ENCODE measurements around the gene GPRIN3. TPM values are rescaled to one million over a fixed set of nuclear protein-coding genes. Genes with fewer than 3 reads are reported as not detected.

GPRIN3 gene
- total RNA-seq, 1 experiment from 2014 or later = 0.39 TPM

- CTCF ChIA-PET = interaction anchor here (0.6 kb wide), 1 partner anchor 16 kb away, joined by 3 read pairs; no protein-coding TSS in a partner anchor
- POLR2A ChIA-PET = no interaction called here
- Histone ChIP-seq H3K36me3 (ENCODE audit: control insufficient read depth in 1 of 2, insufficient read depth in 2 of 2, low read length in 2 of 2) (no peaks in the 10 kb centered on the region), H3K4me2 (ENCODE audit: low read length) (no peak overlapping the region), H3K4me3 (replicated peaks in 1 of 2; ENCODE audit: low read depth in 1 of 2, low read length in 2 of 2) (no peak overlapping the region), H3K79me2 (ENCODE audit: insufficient read depth, low read length) (no peaks in the 10 kb centered on the region), H3K9ac (ENCODE audit: low read length) (no peak overlapping the region), H3K27me3 (ENCODE audit: insufficient read depth, low read length) (no peaks in the 10 kb centered on the region), H4K20me1 (ENCODE audit: insufficient read depth) (no peaks in the 10 kb centered on the region), H2AFZ (ENCODE audit: low read depth, low read length, poor library complexity, severe bottlenecking) (no peak overlapping the region), H3K27ac (ENCODE audit: low read depth, low read length) (no peak overlapping the region), H3K9me3 (ENCODE audit: control insufficient read depth in 1 of 2, insufficient read depth in 1 of 2, low read depth in 1 of 2, low read length in 2 of 2) (no peaks in the 10 kb centered on the region), H3K9me2 (ENCODE audit: insufficient read depth) (no peaks in the 10 kb centered on the region), H3K4me1 (ENCODE audit: control insufficient read depth in 1 of 2, insufficient read depth in 2 of 2, low read length in 2 of 2) (no peaks in the 10 kb centered on the region)
- ATAC-seq (no peak), DNase-seq (ENCODE audit: low read depth, low spot score) (no peak)
- RAD21 ChIA-PET (ENCODE audit: low non-redundant PET in 1 of 2, low total read pairs in 2 of 2, uncharacterized antibody in 2 of 2, unreplicated experiment in 2 of 2) = no interaction called here
- intact Hi-C loops (cut with micrococcal nuclease) = no loop called here
- TF ChIP-seq REST (IDR thresholded peaks at IDR 0.05; ENCODE audit: low read depth) (no peak), ATF3 (IDR thresholded peaks at IDR 0.05) (no peak), POLR2A (IDR thresholded peaks at IDR 0.05; ENCODE audit: borderline replicate concordance, extremely low read depth, insufficient read depth, insufficient read length) (no peak), ZNF274 (IDR thresholded peaks at IDR 0.05; ENCODE audit: low read depth, low read length) (no peak)
- BruUV-seq (replicated peaks) = no TSS peak
Observed at GRCh38 chr4:89270792-89271191, 36.8 kb downstream of the GPRIN3 start.

- H3K4me1 ChIP-seq (ENCODE audit: control insufficient read depth in 1 of 2, insufficient read depth in 2 of 2, low read length in 2 of 2) = no peaks in the 10 kb centered on the region
- ChIA-PET CTCF (no interaction called here), RAD21 (ENCODE audit: low non-redundant PET in 1 of 2, low total read pairs in 2 of 2, uncharacterized antibody in 2 of 2, unreplicated experiment in 2 of 2) (no interaction called here), POLR2A (no interaction called here)
- no peaks in the 10 kb centered on the region for H3K36me3 ChIP-seq (ENCODE audit: control insufficient read depth in 1 of 2, insufficient read depth in 2 of 2, low read length in 2 of 2)
- ATAC-seq = no peak
- no peaks in the 10 kb centered on the region for H3K9me3 ChIP-seq (ENCODE audit: control insufficient read depth in 1 of 2, insufficient read depth in 1 of 2, low read depth in 1 of 2, low read length in 2 of 2)
- H4K20me1 ChIP-seq (ENCODE audit: insufficient read depth) = no peaks in the 10 kb centered on the region
- H3K79me2 ChIP-seq (ENCODE audit: insufficient read depth, low read length) = no peaks in the 10 kb centered on the region
- TF ChIP-seq YY1 (IDR thresholded peaks at IDR 0.05; ENCODE audit: extremely low read depth, insufficient replicate concordance, low read depth, low read length) (no peak), EGR1 (IDR thresholded peaks at IDR 0.05; ENCODE audit: low read depth) (no peak), CBX3 (IDR thresholded peaks at IDR 0.05; ENCODE audit: low read depth) (no peak), FOSL1 (IDR thresholded peaks at IDR 0.05; ENCODE audit: low read depth) (no peak), ZNF274 (IDR thresholded peaks at IDR 0.05; ENCODE audit: low read depth, low read length) (no peak), JUND (IDR thresholded peaks at IDR 0.05) (no peak), CEBPB (IDR thresholded peaks at IDR 0.05; ENCODE audit: low read depth) (no peak), SRF (IDR thresholded peaks at IDR 0.05; ENCODE audit: low read depth) (no peak), SP1 (IDR thresholded peaks at IDR 0.05; ENCODE audit: low read depth) (no peak), POLR2A (IDR thresholded peaks at IDR 0.05; ENCODE audit: borderline replicate concordance, extremely low read depth, insufficient read depth, insufficient read length) (no peak), ZBTB33 (IDR thresholded peaks at IDR 0.05; ENCODE audit: extremely low read depth, insufficient replicate concordance, low read length) (no peak), EZH2phosphoT487 (IDR thresholded peaks at IDR 0.05; ENCODE audit: borderline replicate concordance) (no peak), POLR2AphosphoS5 (IDR thresholded peaks at IDR 0.05; ENCODE audit: low read depth, low read length) (no peak)
- BruUV-seq (replicated peaks) = no TSS peak
- no peak overlapping the region for H3K4me3 ChIP-seq (replicated peaks in 1 of 2; ENCODE audit: low read depth in 1 of 2, low read length in 2 of 2)
- no peak overlapping the region for H3K9ac ChIP-seq (ENCODE audit: low read length)
- H3K4me2 ChIP-seq (ENCODE audit: low read length) = no peak overlapping the region
- no peaks in the 10 kb centered on the region for H3K27me3 ChIP-seq (ENCODE audit: insufficient read depth, low read length)
- intact Hi-C loops (cut with micrococcal nuclease) = no loop called here
- H3K9me2 ChIP-seq (ENCODE audit: insufficient read depth) = no peaks in the 10 kb centered on the region
- DNase-seq (ENCODE audit: low read depth, low spot score) = no peak
- no peak overlapping the region for H3K27ac ChIP-seq (ENCODE audit: low read depth, low read length)
- H2AFZ ChIP-seq (ENCODE audit: low read depth, low read length, poor library complexity, severe bottlenecking) = no peak overlapping the region
Observed at GRCh38 chr4:89269121-89269666, 38.4 kb downstream of the GPRIN3 start.

All from HCT116 (cell line).